H1 (cell line): Measurements from ENCODE around the gene CIB2.

Source experiments
- CTCF ChIP-seq, 3 experiments: IDR thresholded peaks; 1 replicate in 2 of 3; 2 replicates in 1 of 3; pipeline versions ENCODE4 v1.5.1 to v1.6.1; 2011; ENCODE audit warnings: low read length in 3 of 3, mild to moderate bottlenecking in 3 of 3, inconsistent platforms in 2 of 3, low read depth in 1 of 3, moderate library complexity in 1 of 3; ENCODE audit not compliant: insufficient read depth in 1 of 3; ENCODE audit errors: control extremely low read depth in 1 of 3
- PHF8 ChIP-seq: fragments of 200-600 bp; sonication (generic); conservative IDR thresholded peaks from 2 replicates; pipeline ENCODE4 v1.7.1; 2012; ENCODE audit warnings: low read depth, mild to moderate bottlenecking, inconsistent platforms, low read length, moderate library complexity
- POLR2A ChIP-seq, 2 experiments: IDR thresholded peaks; 1 replicate in 1 of 2; 2 replicates in 1 of 2; pipeline ENCODE4 v1.6.1; 2011; ENCODE audit warnings: low read depth in 2 of 2, low read length in 2 of 2, mild to moderate bottlenecking in 2 of 2; ENCODE audit errors: control extremely low read depth in 1 of 2
- TAF1 ChIP-seq: IDR thresholded peaks from 2 replicates; pipeline ENCODE4 v1.6.1; 2011; ENCODE audit warnings: mild to moderate bottlenecking, low read depth, low read length
- YY1 ChIP-seq: IDR thresholded peaks from 2 replicates; pipeline ENCODE4 v1.6.1; 2011; ENCODE audit warnings: low read depth, mild to moderate bottlenecking, low read length

GRCh38 chr15:78080088-78080460 is 51.2 kb downstream of the CIB2 start:
- TF ChIP-seq PHF8: no peak
- no peak for TF ChIP-seq YY1
- TF ChIP-seq POLR2A (IDR thresholded peaks at IDR 0.05; ENCODE audit: control extremely low read depth in 1 of 2, low read depth in 2 of 2, low read length in 2 of 2): no peak
- no peak for TF ChIP-seq TAF1
- TF ChIP-seq CTCF (IDR thresholded peaks at IDR 0.05; ENCODE audit: control extremely low read depth in 1 of 3, insufficient read depth in 1 of 3, low read depth in 1 of 3, low read length in 3 of 3): no peak
